Activated naive CD4-positive, alpha-beta T cell treated with anti-CD3 and anti-CD28 coated beads, Interleukin-2, amount 50 U/mL, for 72 hours (primary cell): ENCODE measurements around the gene CREB1. TPM values are rescaled to one million over a fixed set of nuclear protein-coding genes. Genes with fewer than 3 reads are reported as not detected.
A peak's percentile ranks its signal among the peaks of the same experiment; 100 is the strongest.
"Not testable (repeated sequence)": the region's sequence is repeated elsewhere in the genome, so short reads cannot be mapped to it uniquely, and the experiment has no call there.

Experiments
- ATAC-seq, 2 donors: fragments of 150-1000 bp; cut with Tn5 transposase; 2 replicates each; pipeline ENCODE4 v1.10.0; 2021; ENCODE audit warnings: mild to moderate bottlenecking in 2 of 2, moderate library complexity in 2 of 2
- DNase-seq, 2 donors: peaks; one replicate each; pipeline ENCODE4 v3.0.0; 2021 to 2022; ENCODE audit warnings: low spot score in 2 of 2
- H3K27ac Mint-ChIP-seq, 2 donors: one replicate each; pipeline ENCODE4 v1.8.0; 2022; ENCODE audit warnings: mild to moderate bottlenecking in 2 of 2, mixed read lengths in 2 of 2
- H3K36me3 Mint-ChIP-seq, 2 donors: one replicate each; pipeline ENCODE4 v1.8.0; 2022; ENCODE audit warnings: mixed read lengths in 2 of 2
- H3K9me3 Mint-ChIP-seq, 2 donors: one replicate each; pipeline ENCODE4 v1.8.0; 2022; ENCODE audit warnings: mixed read lengths in 2 of 2
- total RNA-seq, 2 donors: library from RNA; stranded (reverse); gene quantifications; one replicate each; pipeline ENCODE4 v1.2.3, GENCODE V29; 2022

Gene CREB1
- total RNA-seq, result 10 to 100 TPM; 68.1 to 89.3 TPM

- DNase-seq, result peak; percentile 100
- peaks cover 20 to 26% of the 10 kb centered on the region in 2 donors for H3K36me3 Mint-ChIP-seq
- H3K9me3 Mint-ChIP-seq, result peaks cover 0 to 5% of the 10 kb centered on the region in 2 donors
- peak; percentile 83 to 88 for ATAC-seq
- H3K27ac Mint-ChIP-seq, result peak within 1 kb of the TSS; percentile 100
Measured at GRCh38 chr2:207529330-207530159, at the start of gene CREB1. CREB1 (plus strand) TSS chr2:207529962; CDS start chr2:207555636, 25,674 bp downstream.

GRCh38 chr2:207480521-207481040, 49.2 kb upstream of the CREB1 start:
- no peak for DNase-seq
- Mint-ChIP-seq H3K36me3 (no peaks in the 10 kb centered on the region), H3K9me3 (no peaks in the 10 kb centered on the region)

GRCh38 chr2:207481924-207482323, 47.8 kb upstream of the CREB1 start:
- peak overlapping the region in 1 of 2 donors; percentile 15 for H3K27ac Mint-ChIP-seq
- no peaks in the 10 kb centered on the region for H3K9me3 Mint-ChIP-seq
- H3K36me3 Mint-ChIP-seq, result no peaks in the 10 kb centered on the region
- ATAC-seq (no peak), DNase-seq (no peak)

More at GRCh38 chr2:207480521-207481040, 49.2 kb upstream of the CREB1 start:
- H3K27ac Mint-ChIP-seq, result no peak overlapping the region
- ATAC-seq, result no peak

- ATAC-seq (no peak), DNase-seq (no peak)
- H3K27ac Mint-ChIP-seq, result peak overlapping the region in 1 of 2 donors; percentile 45
- no peaks in the 10 kb centered on the region for H3K9me3 Mint-ChIP-seq
- H3K36me3 Mint-ChIP-seq, result no peaks in the 10 kb centered on the region
Measured at GRCh38 chr2:207482630-207483029, 47.1 kb upstream of the CREB1 start.

GRCh38 chr2:207483066-207483465, 46.7 kb upstream of the CREB1 start:
- peak overlapping the region in 1 of 2 donors; percentile 45 for H3K27ac Mint-ChIP-seq
- DNase-seq (no peak), ATAC-seq (no peak)
- no peaks in the 10 kb centered on the region for H3K9me3 Mint-ChIP-seq
- H3K36me3 Mint-ChIP-seq, result no peaks in the 10 kb centered on the region

GRCh38 chr2:207483477-207483876, 46.3 kb upstream of the CREB1 start:
- no peak for DNase-seq
- Mint-ChIP-seq H3K9me3 (no peaks in the 10 kb centered on the region), H3K36me3 (no peaks in the 10 kb centered on the region), H3K27ac (no peak overlapping the region)
- ATAC-seq, result no peak

GRCh38 chr2:207484444-207485391, 45.0 kb upstream of the CREB1 start:
- H3K27ac Mint-ChIP-seq, result peak overlapping the region in 1 of 2 donors; percentile 7
- no peak for ATAC-seq
- H3K9me3 Mint-ChIP-seq, result no peaks in the 10 kb centered on the region

GRCh38 chr2:207487650-207488311, 42.0 kb upstream of the CREB1 start:
- no peak overlapping the region for H3K27ac Mint-ChIP-seq
- ATAC-seq, result peak; percentile 56 to 71
- no peaks in the 10 kb centered on the region for H3K36me3 Mint-ChIP-seq
- no peak for DNase-seq
- H3K9me3 Mint-ChIP-seq, result no peaks in the 10 kb centered on the region

More at GRCh38 chr2:207484444-207485391, 45.0 kb upstream of the CREB1 start:
- no peak for DNase-seq
- H3K36me3 Mint-ChIP-seq, result no peaks in the 10 kb centered on the region

GRCh38 chr2:207489251-207489650, 40.5 kb upstream of the CREB1 start:
- H3K27ac Mint-ChIP-seq, result no peak overlapping the region
- no peaks in the 10 kb centered on the region for H3K36me3 Mint-ChIP-seq
- no peaks in the 10 kb centered on the region for H3K9me3 Mint-ChIP-seq
- ATAC-seq, result no peak
- DNase-seq, result no peak

GRCh38 chr2:207490441-207490840, 39.3 kb upstream of the CREB1 start:
- ATAC-seq (no peak), DNase-seq (no peak)
- no peaks in the 10 kb centered on the region for H3K9me3 Mint-ChIP-seq
- H3K27ac Mint-ChIP-seq, result no peak overlapping the region
- H3K36me3 Mint-ChIP-seq, result no peaks in the 10 kb centered on the region

GRCh38 chr2:207491086-207491485, 38.7 kb upstream of the CREB1 start:
- Mint-ChIP-seq H3K27ac (no peak overlapping the region), H3K36me3 (no peaks in the 10 kb centered on the region), H3K9me3 (no peaks in the 10 kb centered on the region)
- DNase-seq (no peak), ATAC-seq (no peak)

GRCh38 chr2:207491956-207492355, 37.8 kb upstream of the CREB1 start:
- DNase-seq (no peak), ATAC-seq (no peak)
- no peaks in the 10 kb centered on the region for H3K9me3 Mint-ChIP-seq
- H3K27ac Mint-ChIP-seq, result no peak overlapping the region
- no peaks in the 10 kb centered on the region for H3K36me3 Mint-ChIP-seq

- Mint-ChIP-seq H3K27ac (no peak overlapping the region), H3K9me3 (no peaks in the 10 kb centered on the region), H3K36me3 (no peaks in the 10 kb centered on the region)
- ATAC-seq, result no peak
- no peak for DNase-seq
Measured at GRCh38 chr2:207492461-207492860, 37.3 kb upstream of the CREB1 start.

- Mint-ChIP-seq H3K36me3 (no peaks in the 10 kb centered on the region), H3K9me3 (no peaks in the 10 kb centered on the region), H3K27ac (no peak overlapping the region)
- no peak for ATAC-seq
- DNase-seq, result no peak
Measured at GRCh38 chr2:207494137-207494536, 35.6 kb upstream of the CREB1 start.

GRCh38 chr2:207496936-207497335, 32.8 kb upstream of the CREB1 start:
- not testable (repeated sequence) for H3K27ac Mint-ChIP-seq, H3K9me3 Mint-ChIP-seq, H3K36me3 Mint-ChIP-seq, ATAC-seq, DNase-seq

GRCh38 chr2:207497596-207497995, 32.2 kb upstream of the CREB1 start:
- no peak for DNase-seq
- ATAC-seq, result no peak
- H3K27ac Mint-ChIP-seq, result no peak overlapping the region
- H3K9me3 Mint-ChIP-seq, result no peaks in the 10 kb centered on the region
- no peaks in the 10 kb centered on the region for H3K36me3 Mint-ChIP-seq
